NCI-H82 treated with DMSO at 0.1 percent for 48 hours (cell line): ENCODE results near the gene TEKTIP1.

Experiments used
- DNase-seq: peaks from one replicate; lab custom pipeline; 2025; ENCODE audit not compliant: unreplicated experiment; lab: John Stamatoyannopoulos, UW

Gene TEKTIP1

GRCh38 chr19:3536429-3537100, 2.4 kb upstream of the TEKTIP1 start:
- no peak for DNase-seq

GRCh38 chr19:3537101-3537437, 1.9 kb upstream of the TEKTIP1 start:
- no peak for DNase-seq

GRCh38 chr19:3537438-3538240, 1.3 kb upstream of the TEKTIP1 start:
- DNase-seq: no peak

- DNase-seq: no peak
Observed at GRCh38 chr19:3538258-3538929, 580 bp upstream of the TEKTIP1 start.

GRCh38 chr19:3539756-3540118, 763 bp downstream of the TEKTIP1 start:
- no peak for DNase-seq

GRCh38 chr19:3543150-3544057, 4.4 kb downstream of the TEKTIP1 start:
- no peak for DNase-seq

GRCh38 chr19:3544058-3544376, 5.0 kb downstream of the TEKTIP1 start:
- no peak for DNase-seq

- no peak for DNase-seq
Observed at GRCh38 chr19:3544742-3545668, 6.0 kb downstream of the TEKTIP1 start.

GRCh38 chr19:3545669-3546034, 6.7 kb downstream of the TEKTIP1 start:
- no peak for DNase-seq

- no peak for DNase-seq
Observed at GRCh38 chr19:3546119-3546518, 7.1 kb downstream of the TEKTIP1 start.

- DNase-seq: no peak
Observed at GRCh38 chr19:3547301-3547731, 8.3 kb downstream of the TEKTIP1 start.

- DNase-seq: no peak
Observed at GRCh38 chr19:3547767-3548282, 8.9 kb downstream of the TEKTIP1 start.

- DNase-seq: no peak
Observed at GRCh38 chr19:3548606-3549005, 9.6 kb downstream of the TEKTIP1 start.

GRCh38 chr19:3549816-3550215, 10.8 kb downstream of the TEKTIP1 start:
- DNase-seq: no peak

GRCh38 chr19:3550947-3551791, 12.2 kb downstream of the TEKTIP1 start:
- no peak for DNase-seq

GRCh38 chr19:3551792-3552095, 12.8 kb downstream of the TEKTIP1 start:
- DNase-seq: no peak

GRCh38 chr19:3554254-3555083, 15.5 kb downstream of the TEKTIP1 start:
- DNase-seq: no peak

GRCh38 chr19:3555653-3556422, 16.9 kb downstream of the TEKTIP1 start:
- DNase-seq: no peak
